ENCODE data around the gene AQP4.

AQP4 gene, protein sequence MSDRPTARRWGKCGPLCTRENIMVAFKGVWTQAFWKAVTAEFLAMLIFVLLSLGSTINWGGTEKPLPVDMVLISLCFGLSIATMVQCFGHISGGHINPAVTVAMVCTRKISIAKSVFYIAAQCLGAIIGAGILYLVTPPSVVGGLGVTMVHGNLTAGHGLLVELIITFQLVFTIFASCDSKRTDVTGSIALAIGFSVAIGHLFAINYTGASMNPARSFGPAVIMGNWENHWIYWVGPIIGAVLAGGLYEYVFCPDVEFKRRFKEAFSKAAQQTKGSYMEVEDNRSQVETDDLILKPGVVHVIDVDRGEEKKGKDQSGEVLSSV
- 0 reads per million in 2 donors for total RNA-seq

GRCh38 chr18:26865557-26865956, at the start of gene AQP4:
Gene AQP4, minus strand, starts transcription at chr18:26865707. Its CDS starts 18 bp downstream, at chr18:26865689.
- no peak for DNase-seq

GRCh38 chr18:26911840-26912239, 46.3 kb upstream of the AQP4 start:
- no peak for DNase-seq

DNA sequence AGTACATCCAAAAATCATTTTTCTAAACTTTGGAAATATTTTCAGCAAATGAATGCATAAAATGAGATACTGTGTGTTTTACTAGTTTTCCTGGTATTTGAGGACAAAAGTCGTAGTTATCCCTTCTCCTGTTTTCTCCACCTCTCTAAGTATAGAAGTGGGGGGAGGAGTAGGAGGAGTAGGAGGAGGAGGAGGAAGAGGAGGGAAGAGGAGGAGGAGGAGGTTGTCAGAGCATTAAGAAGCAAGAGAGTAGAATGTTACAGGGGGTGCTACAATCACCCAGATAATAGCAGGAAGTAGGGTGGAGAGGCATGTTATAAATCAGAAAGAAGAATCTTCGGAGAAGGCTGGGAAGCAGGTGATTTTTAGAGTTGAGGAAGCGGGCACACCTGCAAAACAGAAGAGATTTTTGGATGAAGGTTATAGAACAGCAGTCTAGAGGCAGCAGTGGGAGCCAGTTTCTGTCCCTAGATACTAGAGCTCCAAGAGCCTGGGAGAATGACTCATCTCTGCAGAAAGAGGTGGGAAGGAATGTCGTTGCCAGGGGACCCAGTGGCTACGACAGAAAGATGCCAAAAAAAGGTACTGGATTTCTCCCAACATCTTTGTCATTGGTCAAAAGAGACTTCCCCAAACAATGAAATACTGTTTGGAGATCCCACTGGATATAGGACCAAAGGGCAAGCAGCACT, 44.2 kb upstream of the AQP4 start:
- no peak for DNase-seq

DNA sequence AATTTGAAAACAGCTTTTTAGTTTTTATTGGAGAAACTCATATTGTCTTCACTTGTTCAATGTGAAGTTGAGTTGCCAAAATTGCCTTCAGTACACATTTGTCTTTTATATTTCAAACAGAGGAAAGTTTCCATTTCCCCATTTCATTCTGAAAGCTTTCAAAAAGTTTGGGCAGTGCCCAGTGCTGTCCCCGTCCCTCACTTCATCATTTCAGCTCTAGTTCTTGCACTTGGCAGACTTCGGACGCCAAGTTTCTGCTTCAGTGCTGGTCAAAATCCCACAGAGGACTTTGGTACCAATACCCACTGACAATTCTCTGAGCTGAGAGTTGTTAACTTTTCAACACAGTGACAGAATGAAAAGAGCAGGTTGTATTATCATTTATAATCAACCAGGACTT, 43.4 kb upstream of the AQP4 start:
- no peak for DNase-seq

DNA sequence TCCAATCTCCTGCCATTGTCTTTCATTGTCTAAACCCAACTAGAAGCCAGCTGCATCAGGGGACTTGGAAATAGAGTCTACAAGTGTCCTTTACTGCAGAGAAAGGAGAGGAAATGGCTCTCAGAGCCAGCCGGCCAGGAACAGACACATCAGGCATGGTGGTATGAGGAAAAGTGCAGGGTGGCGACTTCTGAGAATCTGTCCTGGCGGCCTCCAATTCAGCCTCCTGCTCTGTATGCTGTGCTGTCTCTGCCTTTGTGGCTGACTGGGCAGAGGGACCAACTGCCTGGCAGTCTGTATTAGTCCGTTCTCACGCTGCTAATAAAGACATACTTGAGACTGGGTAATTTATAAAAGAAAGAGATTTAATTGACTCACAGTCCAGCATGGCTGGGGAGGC, 36.8 kb upstream of the AQP4 start:
- DNase-seq, result no peak

DNA sequence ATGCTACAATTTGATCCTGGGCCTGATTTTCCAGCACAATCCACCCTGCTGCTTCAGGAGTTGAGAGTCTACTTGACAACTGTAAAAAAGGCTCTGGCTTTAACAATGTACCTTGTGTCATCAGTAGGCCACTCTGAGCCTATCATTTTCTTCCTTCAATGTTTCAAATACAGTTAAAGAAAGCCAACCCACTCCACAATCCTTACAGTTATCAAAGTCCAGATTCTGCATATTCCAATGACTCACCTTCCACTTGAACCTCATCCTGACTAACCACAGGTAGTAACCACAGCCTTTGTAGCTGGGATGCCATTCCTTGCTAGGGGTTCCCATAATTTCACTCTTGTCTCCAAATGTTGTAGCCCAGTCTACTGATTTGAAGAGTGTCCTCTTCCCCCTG, 35.5 kb upstream of the AQP4 start:
- DNase-seq, result no peak

DNA sequence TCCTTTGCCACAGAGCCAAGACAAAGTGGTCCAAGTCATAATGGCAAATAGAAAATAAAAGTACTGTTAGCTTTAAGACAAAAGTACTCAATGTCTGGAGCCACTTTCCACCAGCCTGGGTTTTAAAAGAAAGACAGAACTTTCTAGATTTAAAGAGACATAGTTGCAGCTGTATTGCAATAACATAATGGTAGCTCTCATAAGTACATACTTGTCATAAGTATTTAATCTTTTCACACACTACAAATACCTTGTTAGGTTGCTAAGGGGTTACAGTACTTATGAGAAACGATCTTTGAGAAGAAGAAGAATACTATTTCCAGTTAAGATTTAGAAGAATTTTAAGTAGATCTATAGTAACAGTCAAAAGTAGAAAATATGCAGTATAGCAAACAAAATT, 28.9 kb upstream of the AQP4 start:
- no peak for DNase-seq

- no peak for DNase-seq
These were observed 28.5 kb upstream of the AQP4 start for GRCh38 chr18:26893996-26894395.

DNA sequence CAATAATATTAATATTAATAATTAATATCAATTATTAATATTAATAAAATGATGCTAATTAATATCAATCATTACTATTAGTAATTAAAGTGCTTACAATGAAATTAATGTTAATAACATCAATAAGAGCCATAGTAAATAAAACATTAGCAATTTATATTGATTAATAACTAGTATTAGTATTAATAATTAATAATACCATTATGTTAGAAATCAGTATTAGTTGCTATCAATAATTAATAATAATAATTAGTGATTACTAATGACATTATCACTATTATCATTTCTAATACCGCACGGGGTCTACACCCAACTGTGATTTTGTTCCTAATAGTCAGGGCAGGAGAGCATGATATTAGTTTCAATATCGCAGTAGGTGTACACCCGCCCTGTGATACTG, 22.8 kb upstream of the AQP4 start:
- no peak for DNase-seq

- DNase-seq, result no peak
These were observed 9.6 kb upstream of the AQP4 start for GRCh38 chr18:26875040-26875654.

DNA sequence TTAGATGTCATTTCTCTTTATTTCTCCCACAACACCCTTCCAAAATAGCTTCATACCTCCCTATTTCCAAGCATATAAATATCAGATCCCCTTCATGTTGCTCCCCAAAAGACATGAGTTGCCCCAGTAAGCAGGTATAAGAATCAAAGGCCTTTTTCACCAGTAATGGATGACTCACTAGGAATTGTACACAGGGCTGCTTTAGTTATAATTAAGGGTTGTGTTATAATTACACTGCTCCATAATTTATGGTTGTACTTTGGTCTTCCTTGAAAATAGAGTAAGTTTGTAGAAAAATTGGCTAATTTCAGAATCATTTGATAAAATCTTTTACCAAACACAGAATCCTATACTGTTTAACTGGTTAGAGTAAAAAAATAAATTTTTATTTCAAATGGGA, 8.8 kb upstream of the AQP4 start:
- no peak for DNase-seq

DNA sequence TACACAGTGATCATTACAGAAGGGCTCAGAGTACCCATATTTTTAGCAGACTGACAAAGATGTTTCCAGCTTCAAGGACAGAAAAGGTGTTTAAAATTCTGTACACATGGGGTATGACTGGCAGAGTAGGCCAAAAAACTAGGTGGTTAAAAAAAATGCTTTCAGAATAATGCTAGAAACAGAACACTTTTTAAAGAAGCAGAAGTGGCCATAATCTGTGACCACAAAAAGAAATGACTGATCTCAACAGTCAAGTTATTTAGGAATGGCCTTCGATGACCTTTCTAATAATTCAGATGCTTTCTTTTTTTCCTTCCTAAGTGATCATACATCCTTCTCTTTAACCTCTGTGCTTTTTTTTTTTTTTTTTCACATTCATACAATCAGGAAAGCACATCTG, 4.1 kb upstream of the AQP4 start:
- DNase-seq, result no peak

DNA sequence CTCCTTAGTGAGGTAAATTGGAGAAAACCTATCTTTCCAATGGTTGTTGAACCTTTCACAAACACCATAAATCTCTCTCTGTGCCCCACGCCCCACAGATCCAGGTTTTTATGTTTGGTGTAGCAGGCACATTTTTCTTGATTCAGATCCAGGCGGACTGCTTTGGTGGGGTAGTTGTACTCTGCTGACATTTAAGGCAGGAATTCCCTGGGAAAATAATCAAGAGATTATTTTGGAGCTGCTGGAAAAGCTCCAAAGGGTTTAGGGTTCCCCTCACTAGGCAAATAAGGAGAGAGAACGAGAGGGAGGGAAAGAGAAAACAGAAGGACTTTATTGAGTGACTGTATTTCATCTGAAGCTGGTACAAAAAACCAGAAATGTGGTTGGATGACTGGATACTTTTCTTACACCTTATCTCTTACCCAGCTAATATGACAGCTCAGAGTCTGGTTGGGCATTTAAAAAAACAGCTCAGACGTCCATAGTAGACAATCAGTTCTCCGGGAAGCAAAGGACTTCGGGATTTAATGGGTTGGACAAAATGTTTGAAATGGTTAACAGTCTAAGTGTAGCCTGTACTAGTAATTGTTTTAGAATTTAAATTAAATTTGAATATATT, 3.6 kb upstream of the AQP4 start:
- no peak for DNase-seq

GRCh38 chr18:26867471-26867870, 2.0 kb upstream of the AQP4 start:
- DNase-seq, result no peak

DNA sequence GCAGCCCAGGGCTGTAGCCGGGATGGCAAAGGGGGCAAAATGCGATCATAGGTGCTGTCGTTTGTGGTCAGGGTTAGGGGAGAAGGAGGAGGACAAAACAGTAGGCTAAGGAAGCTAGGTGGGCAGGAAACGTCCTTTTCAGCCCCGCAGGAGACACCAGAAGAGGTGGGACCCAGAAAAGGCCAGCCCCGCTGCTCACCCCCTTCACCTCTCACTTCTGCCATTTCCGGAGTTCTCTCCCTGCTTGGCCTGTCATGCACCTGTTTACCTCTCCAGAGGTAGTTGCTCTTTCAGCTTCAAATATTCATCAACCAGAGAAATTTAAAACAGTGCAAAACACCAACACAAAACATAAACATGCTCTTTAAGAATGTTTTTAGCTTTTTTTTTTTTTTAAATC, 849 bp downstream of the AQP4 start:
- DNase-seq, result no peak

DNA sequence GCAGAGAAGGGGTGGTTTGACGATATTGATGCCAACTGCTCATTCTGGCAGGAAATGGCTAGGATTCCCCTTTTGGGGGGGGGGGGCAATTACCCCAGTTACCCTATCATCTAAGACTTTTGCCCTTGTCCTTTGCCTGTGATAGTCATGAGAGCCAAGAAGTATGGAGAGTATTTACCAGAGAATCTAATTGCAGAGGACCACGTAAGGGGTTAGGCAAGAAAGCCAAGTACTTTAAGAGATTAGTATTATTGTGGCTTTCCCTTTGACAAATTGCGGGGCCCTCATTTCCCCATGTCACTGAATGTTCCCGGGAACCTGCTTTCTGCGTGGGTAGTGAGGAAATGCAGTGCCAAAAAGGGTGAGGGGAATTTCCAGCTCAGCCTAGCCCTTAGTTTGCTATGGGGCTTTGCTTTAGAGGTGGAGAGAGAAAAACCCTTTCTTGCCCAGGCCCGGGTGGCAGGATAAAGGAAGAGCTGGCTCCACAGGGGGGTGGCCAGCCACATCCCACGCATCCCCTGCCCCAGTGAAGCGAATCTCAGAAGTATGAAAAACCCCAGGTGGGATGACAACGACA, 1.5 kb downstream of the AQP4 start:
- no peak for DNase-seq

DNA sequence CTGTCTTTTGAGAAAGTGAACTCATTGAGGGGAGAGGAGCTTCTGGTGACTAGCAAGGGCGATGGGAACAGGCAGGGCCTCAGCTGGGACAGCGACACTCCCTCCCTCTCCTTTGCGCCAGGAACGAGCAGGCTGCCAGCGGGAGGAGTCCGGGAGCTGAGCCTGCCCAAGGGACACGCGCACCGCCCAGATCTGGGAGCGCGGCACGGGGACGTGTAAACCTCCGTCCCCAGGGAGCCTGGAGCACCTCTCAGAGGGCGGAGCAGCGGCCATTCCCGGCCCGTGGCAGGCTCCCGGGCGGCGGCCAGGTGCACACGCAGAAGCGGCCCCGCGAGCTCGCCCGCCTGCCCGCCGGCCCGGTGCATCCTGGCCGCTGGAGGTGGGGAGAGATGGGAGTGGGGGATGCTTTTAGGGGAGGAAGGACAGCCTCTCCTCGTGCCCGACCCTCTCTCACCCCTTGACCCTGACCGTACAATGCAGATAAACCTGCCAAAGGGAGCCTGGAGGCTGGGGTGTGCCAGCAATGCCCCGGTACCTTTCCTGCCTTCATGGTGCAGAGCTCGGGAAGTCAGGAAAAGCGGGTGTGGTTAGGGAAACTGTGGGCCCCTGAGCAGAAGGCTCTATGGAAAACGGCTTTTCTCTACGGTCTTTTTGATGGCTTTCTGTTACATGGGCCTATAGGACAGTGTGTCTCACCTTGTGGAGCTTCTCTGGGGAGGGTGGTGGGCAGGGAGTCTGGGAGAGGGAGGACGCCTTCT, 2.2 kb downstream of the AQP4 start:
- DNase-seq, result no peak

GRCh38 chr18:26862084-26862483, 3.4 kb downstream of the AQP4 start:
- no peak for DNase-seq

- DNase-seq, result no peak
These were observed 11.1 kb downstream of the AQP4 start for GRCh38 chr18:26854292-26854881.

DNA sequence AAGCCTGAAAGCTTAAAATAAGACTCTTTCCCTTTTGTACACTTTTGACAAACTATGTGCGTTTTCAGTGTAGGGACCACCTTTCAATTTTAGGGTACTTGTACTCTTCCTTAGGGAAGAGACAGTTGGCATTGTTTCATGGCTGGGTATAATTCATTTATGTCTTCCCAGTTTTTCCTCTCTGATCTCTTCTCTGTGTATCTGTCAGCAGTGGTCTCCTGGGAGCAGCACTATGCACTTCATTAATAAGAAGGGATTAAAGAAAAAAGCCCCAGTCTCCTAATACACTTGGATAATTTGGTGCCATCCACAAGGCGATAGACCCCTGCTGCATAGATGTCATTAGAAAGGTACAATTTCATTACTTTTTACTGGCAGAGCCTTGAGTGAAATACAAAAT, 12.1 kb downstream of the AQP4 start:
- no peak for DNase-seq

DNA sequence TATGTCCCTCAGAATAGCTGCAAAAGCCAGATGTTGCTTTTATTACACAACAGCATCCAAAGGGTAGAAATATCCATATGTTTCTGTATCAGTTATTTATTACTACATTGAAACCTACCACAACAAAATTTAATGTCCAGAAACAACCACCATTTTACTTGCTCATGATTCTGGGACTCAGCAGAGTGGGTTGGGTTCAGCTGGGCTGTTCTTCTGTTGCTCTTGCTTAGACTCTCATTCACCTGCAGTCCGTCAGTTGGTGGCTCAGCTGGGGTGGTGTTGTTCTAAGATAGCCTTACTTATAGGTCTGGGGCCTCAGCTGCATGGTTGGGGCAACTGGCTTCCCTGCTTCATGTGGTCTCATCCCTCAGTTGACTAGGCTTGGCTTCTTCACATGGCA, 21.7 kb downstream of the AQP4 start:
- no peak for DNase-seq

DNA sequence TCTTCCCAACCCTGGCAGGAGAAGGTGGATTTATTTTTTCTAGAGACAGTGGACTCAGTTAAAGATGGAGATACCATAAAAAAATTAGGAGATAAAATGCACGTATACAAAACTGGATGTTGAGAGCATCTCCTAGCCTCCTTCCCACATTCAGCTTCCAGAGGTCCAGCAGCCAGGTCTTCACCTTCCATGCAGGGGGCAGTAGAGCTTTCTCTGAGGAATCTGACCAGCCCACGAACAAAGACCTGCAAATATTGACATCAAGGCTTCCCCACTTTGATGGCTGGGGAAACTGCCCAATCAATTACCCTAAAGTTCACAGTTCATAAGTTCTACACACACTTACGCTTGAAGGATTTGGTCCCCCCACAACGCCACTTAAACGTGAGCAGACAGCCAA, 24.5 kb downstream of the AQP4 start:
- no peak for DNase-seq
